GM06990 (cell line): Measurements from ENCODE around the gene DNMT3A.

Experiments used
- DNase-seq: peaks from one replicate; pipeline ENCODE4 v3.0.0-alpha.2; 2011; ENCODE audit not compliant: insufficient read length; ENCODE audit errors: extremely low read depth
- H3K27me3 ChIP-seq: replicated peaks from 2 replicates; pipeline ENCODE4 v1.6.0; 2011; ENCODE audit warnings: low read length; ENCODE audit not compliant: control insufficient read depth, insufficient read depth
- H3K36me3 ChIP-seq: 2 replicates; pipeline ENCODE4 v1.5.1; 2011; ENCODE audit warnings: low read length; ENCODE audit not compliant: control insufficient read depth, insufficient read depth
- H3K4me3 ChIP-seq: replicated peaks from 2 replicates; pipeline ENCODE4 v1.5.1; 2011; ENCODE audit warnings: low read depth, mild to moderate bottlenecking, control low read depth, low read length
- CTCF ChIP-seq: IDR thresholded peaks from 2 replicates; pipeline ENCODE4 v1.5.1; 2011; ENCODE audit warnings: low read length, control low read depth, mild to moderate bottlenecking, inconsistent platforms; ENCODE audit not compliant: insufficient read depth, poor library complexity, severe bottlenecking

Gene DNMT3A

GRCh38 chr2:25246001-25246400 lies 95.7 kb downstream of the DNMT3A start:
- TF ChIP-seq CTCF: no peak
- H3K36me3 ChIP-seq: peaks cover 37% of the 10 kb centered on the region
- DNase-seq: no peak
- H3K4me3 ChIP-seq: no peak overlapping the region
- no peaks in the 10 kb centered on the region for H3K27me3 ChIP-seq

GRCh38 chr2:25245141-25245540 lies 96.6 kb downstream of the DNMT3A start:
- peaks cover 43% of the 10 kb centered on the region for H3K36me3 ChIP-seq
- no peak for DNase-seq
- no peak for TF ChIP-seq CTCF
- no peak overlapping the region for H3K4me3 ChIP-seq
- H3K27me3 ChIP-seq: no peaks in the 10 kb centered on the region

- Histone ChIP-seq H3K4me3 (no peak overlapping the region), H3K36me3 (peaks cover 49% of the 10 kb centered on the region), H3K27me3 (no peaks in the 10 kb centered on the region)
- DNase-seq: no peak
- no peak for TF ChIP-seq CTCF
These were observed 97.7 kb downstream of the DNMT3A start for GRCh38 chr2:25243995-25244394.

GRCh38 chr2:25241452-25241851 lies 100.3 kb downstream of the DNMT3A start:
- Histone ChIP-seq H3K27me3 (no peaks in the 10 kb centered on the region), H3K4me3 (no peak overlapping the region), H3K36me3 (peaks cover 48% of the 10 kb centered on the region)
- no peak for DNase-seq
- no peak for TF ChIP-seq CTCF

- Histone ChIP-seq H3K36me3 (peaks cover 44% of the 10 kb centered on the region), H3K4me3 (no peak overlapping the region), H3K27me3 (no peaks in the 10 kb centered on the region)
- no peak for TF ChIP-seq CTCF
- no peak for DNase-seq
These were observed 101.1 kb downstream of the DNMT3A start for GRCh38 chr2:25240636-25241035.

GRCh38 chr2:25238920-25239319 lies 102.8 kb downstream of the DNMT3A start:
- Histone ChIP-seq H3K27me3 (no peaks in the 10 kb centered on the region), H3K36me3 (peaks cover 40% of the 10 kb centered on the region), H3K4me3 (no peak overlapping the region)
- DNase-seq: no peak
- TF ChIP-seq CTCF: no peak
